Peyer's patch (tissue), 4 donors: ENCODE data around the gene FBRSL1.

Experiments used
- CTCF ChIP-seq, 6 experiments: fragments of 450-650 bp in 4 of 6; fragments of 200-600 bp in 2 of 6; sonication (generic) in 1 of 6; IDR thresholded peaks; one replicate each; pipeline ENCODE4 v1.5.1; 2017 to 2019; ENCODE audit warnings: antibody characterized with exemption in 6 of 6, mild to moderate bottlenecking in 3 of 6, moderate library complexity in 1 of 6
- POLR2A ChIP-seq, 2 donors: fragments of 450-650 bp; IDR thresholded peaks; one replicate each; pipeline ENCODE4 v1.5.1; 2017; ENCODE audit warnings: antibody characterized with exemption in 2 of 2, mild to moderate bottlenecking in 2 of 2, moderate library complexity in 2 of 2

- TF ChIP-seq CTCF (IDR thresholded peaks at IDR 0.05), result no peak
- TF ChIP-seq POLR2A (IDR thresholded peaks at IDR 0.05), result no peak
These were observed 6.8 kb downstream of the FBRSL1 start for GRCh38 chr12:132496710-132497109.
